GM12891 (cell line): ENCODE measurements around the gene SSC4D.
"Not testable (repeated sequence)": the region's sequence is repeated elsewhere in the genome, so short reads cannot be mapped to it uniquely, and the experiment has no call there.

Experiments
- DNase-seq: peaks from one replicate; pipeline ENCODE4 v3.0.0; 2011; ENCODE audit warnings: low spot score; ENCODE audit not compliant: insufficient read length
- FAIRE-seq: peaks from 2 replicates; lab custom pipeline; 2011; peaks lifted over from hg19 to GRCh38; lab: Jason Lieb, UNC
- PAX5 ChIP-seq: IDR thresholded peaks from 2 replicates; pipeline ENCODE4 v1.6.1; 2011; ENCODE audit warnings: low read length, moderate library complexity, mild to moderate bottlenecking; ENCODE audit not compliant: insufficient read depth, severe bottlenecking
- POLR2A ChIP-seq: IDR thresholded peaks from 2 replicates; pipeline ENCODE4 v1.6.1; 2011; ENCODE audit warnings: low read depth, low read length, control low read depth
- POLR2AphosphoS5 ChIP-seq: IDR thresholded peaks from 2 replicates; pipeline ENCODE4 v1.6.1; 2011; ENCODE audit warnings: low read depth, low read length, control low read depth
- POU2F2 ChIP-seq: IDR thresholded peaks from 2 replicates; pipeline ENCODE4 v1.6.1; 2011; ENCODE audit warnings: low read depth, mild to moderate bottlenecking, control low read depth, low read length, moderate library complexity
- SPI1 ChIP-seq: IDR thresholded peaks from 2 replicates; pipeline ENCODE4 v1.6.1; 2011; ENCODE audit warnings: low read depth, low read length, control low read depth
- TAF1 ChIP-seq: IDR thresholded peaks from 2 replicates; pipeline ENCODE4 v1.6.1; 2011; ENCODE audit warnings: low read depth, low read length, control low read depth

SSC4D gene

DNA sequence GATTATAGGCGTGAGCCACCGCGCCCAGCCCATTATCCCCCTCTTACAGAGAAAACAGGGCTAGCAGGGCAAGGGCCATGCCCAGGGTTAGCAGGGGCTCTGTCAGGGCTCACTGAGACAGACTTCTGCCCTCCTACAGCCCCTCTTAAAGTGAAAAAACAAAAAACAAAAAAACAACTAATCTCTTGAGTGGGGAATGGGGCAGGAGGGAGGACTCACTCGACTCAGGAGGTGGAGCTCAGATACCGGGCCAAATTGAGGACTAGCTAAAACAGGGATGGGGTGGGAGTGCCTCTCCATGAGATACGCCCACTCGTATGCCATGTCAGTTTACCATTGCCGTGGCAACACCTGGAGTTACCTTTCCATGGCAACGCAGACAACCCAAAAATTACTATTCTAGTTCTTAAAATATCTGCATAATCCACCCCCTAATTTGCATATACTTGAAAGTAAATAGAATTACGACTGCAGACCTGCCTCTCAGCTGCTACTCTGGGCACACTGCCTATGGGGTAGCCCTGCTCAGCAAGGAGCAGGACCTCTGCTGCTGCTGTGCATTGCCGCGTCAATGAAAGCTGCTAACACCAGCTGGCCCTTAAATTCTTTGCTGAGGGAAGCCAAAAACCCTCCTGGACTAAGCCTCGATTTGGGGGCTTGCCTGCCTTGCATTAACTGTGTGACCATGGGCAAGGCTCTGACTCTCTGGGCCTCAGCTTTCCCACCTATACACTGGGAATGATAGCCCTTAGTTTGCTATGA, 13.4 kb downstream of the SSC4D start:
- peak; percentile 69; the same call in 1 of the 2 replicates for TF ChIP-seq POU2F2
- no peak for TF ChIP-seq POLR2AphosphoS5
- DNase-seq (no peak), FAIRE-seq (no peak)

DNA sequence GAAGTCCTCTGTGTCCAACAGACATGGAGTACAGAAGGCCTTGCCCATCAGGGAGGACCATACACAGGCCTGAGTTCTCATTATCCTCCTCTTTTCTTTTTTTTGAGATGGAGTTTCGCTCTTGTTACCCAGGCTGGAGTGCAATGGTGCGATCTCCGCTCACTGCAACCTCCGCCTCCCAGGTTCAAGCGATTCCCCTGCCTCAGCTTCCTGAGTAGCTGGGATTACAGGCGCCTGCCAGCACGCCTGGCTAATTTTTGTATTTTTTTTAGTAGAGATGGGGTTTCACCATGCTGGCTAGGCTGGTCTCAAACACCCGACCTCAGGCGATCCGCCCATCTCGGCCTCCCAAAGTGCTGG, 13.9 kb downstream of the SSC4D start:
- DNase-seq, FAIRE-seq: not testable (repeated sequence)

DNA sequence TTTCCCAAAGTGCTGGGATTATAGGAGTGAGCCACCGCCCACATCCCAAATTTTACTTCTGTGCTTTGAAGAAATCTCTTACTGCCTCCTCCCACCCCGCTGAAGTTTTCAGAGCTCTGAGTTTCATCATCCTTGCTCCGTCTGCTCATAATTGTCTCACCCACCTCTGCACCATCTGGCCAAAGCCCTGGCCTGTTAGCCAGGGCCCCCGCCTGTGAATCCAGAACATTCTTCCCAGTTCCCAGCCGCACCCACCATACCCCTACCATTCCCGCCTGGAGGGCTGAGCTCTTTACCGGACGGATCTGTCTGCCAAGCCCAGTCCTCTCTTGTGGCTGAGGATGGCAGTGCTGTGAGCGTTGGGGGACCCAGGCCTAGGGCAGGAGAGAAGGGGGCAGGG, 14.5 kb downstream of the SSC4D start:
- no peak for FAIRE-seq
- DNase-seq: no peak
- TF ChIP-seq SPI1 (no peak), PAX5 (no peak), POU2F2 (no peak), POLR2AphosphoS5 (no peak), TAF1 (no peak)

DNA sequence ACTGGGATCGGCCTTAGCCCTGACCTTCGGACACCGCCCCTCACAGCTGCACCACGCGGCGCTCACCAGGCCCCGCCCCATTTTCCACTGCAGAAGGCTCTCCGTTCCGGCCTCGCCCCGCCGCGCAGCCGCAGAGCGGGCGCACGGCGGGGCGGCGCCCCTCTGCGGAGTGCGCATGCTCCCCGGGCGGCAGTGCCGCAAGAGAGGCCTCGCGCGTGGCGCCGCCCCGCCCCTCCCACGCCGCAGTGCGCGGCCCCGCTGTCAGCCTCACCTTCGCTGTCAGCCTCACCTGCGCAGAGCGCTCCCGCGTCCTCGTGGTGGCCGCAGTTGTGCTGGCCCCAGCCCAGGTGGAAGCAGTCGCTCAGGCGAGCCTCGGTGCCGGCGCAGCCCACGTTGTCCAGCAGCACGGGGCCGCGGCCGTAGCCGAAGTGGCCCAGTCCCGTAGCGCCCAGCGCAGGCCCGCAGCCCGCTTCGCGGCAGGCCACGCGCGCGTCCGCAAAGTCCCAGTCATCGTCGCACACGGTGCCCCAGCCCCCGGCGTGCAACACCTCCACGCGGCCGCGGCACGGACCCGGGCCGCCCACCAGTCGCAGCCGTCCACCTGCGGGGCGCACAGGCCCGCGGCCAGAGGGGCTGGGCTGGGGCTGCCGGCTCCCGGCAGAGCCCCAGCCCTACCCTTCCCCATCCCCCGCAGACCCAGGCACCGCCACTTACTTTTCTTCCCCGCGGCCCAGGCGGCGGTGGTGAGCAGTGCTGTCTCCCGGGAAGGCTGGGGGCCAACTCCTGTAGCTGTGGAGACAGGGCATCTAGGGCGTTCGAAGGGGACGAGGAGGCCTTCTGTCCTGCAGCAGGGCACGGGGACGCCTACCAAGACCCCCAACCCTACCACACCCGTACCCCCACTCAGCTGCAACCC, 16.1 kb downstream of the SSC4D start:
- DNase-seq: peak; percentile 98
- no peak for TF ChIP-seq POU2F2
- peak; percentile 32; the same call in 1 of the 2 replicates for TF ChIP-seq POLR2A
- peak; percentile 83 for FAIRE-seq

DNA sequence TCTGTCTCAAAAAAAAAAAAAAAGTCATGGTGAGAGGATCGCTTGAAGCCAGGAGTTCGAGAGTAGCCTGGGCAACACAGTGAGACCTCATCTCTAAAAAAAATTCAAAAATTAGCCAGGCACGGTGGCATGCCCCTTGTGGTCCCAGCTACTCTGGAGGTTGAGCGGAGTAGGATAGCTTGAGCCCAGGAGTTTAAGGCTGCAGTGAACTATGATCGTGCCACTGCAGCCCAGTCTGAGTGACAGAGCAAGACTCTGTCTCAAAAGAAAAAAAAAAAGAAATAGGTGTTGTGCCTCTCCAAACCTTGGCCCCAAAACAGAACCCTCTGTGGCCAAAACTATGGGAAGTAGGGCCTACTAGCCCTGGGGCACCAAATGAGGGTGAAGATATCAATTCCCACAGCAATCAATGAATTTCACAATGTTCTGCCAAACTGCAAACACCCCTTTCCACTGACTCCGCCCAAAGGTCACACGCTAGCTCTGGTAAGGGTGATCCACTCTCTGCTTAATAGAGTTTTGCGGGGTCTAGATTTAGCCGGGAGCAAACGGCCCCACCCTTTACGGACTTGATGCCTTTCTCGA, 16.9 kb downstream of the SSC4D start:
- DNase-seq: no peak

DNA sequence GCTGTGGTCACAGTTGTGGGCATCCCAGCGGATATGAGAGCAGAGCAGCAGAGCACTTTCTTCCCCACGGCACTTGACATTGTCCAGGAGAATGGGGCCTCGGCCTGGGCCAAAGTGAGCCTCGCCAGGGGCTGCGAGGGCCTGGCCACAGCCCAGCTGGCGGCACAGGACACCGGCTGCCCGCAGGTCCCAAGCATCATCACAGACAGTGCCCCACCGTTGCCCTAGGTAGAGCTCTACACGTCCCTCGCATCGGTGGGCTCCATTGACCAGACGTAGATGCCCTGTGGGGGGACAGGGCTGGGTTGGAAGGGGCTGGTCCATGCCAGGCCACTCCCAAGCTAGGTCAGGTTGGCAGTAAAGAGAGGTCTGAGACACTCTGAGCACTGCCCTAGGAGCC, 19.4 kb downstream of the SSC4D start:
- no peak for TF ChIP-seq POLR2A
- TF ChIP-seq PAX5: no peak
- DNase-seq: no peak
- FAIRE-seq: no peak

More for the DNA sequence above, 16.9 kb downstream of the SSC4D start:
- TF ChIP-seq SPI1: no peak
- TF ChIP-seq POU2F2: no peak
- no peak for TF ChIP-seq PAX5
- TF ChIP-seq POLR2A: no peak
- no peak for TF ChIP-seq TAF1
- no peak for TF ChIP-seq POLR2AphosphoS5
- FAIRE-seq: no peak

DNA sequence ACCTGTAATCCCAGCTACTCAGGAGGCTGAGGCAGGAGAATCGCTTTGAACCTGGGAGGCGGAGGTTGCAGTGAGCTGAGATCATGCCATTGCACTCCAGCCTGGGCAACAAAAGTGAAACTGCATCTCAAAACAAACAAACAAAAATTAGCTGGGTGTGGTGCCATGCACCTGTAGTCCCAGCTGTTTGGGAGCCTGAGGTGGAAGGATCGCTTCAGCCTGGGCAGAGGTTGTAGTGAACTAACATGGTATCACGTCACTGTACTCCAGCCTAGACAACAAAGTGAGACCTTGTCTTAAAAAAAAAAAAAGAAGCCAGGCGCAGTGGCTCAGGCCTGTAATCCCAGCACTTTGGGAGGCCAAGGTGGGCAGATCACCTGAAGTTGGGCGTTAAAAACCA, 21.7 kb downstream of the SSC4D start:
- not testable (repeated sequence) for FAIRE-seq, DNase-seq

DNA sequence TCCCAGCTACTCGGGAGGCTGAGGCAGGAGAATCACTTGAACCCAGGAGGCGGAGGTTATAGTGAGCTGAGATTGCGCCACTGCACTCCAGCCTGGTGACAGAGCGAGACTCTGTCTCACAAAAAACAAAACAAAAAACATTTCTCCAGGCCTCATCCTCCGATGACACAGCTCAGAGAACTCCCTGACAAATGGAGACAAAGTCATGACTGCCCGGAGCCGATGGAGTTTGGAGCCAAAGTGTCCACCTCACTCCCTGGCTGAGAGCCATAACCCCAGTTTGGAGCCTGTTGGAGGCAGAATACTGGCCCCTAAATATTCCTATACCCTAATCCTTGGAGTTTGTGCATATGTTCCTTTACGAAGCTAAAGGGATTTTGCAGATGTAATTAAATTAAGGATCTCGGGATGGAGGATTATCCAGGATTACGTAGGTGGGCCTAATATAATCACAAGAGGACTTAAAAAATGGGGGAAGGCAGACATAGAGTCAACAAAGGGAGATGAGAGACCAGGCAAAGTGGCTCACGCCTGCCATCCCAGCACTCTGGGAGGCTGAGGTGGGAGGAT, 22.7 kb downstream of the SSC4D start:
- DNase-seq: no peak
- no peak for FAIRE-seq
- no peak for TF ChIP-seq PAX5

DNA sequence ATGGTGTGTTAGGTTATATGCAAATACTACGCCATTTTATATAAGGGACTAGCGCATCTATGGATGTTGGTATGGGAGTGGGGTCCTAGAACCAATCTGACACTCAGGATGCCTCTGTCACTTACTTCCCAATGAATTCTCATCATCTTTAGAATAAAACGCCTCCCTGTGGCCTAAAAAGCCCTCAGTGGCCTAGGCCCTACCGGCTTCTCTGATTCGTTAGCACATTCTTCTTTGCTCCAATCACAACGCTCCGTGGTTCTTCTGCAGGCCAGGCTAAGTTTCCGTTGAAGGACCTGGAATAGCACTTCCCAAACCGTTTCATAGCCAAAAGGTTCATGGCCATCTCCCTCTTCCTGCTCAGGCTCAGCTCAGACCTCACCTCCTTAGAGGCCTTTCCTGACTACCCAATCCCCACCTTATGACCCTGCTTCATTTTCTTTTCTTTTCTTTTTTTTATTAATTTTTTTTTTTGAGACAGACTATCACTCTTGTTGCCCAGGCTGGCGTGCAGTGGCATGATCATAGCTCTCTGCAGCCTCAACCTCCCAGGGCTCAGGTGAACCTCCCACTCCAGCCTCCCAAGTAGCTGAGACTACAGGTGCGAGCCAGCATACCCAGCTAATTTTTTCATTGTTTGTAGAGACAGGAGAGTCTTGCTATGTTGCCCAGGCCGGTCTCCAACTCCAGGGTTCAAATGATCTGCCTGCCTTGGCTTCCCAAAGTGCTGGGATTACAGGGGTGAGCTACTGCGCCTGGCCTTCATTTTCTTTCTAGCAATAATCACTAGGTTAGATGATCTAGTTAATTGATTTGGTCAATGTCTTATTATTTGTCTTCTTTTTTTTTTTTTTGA, 26.2 kb downstream of the SSC4D start:
- no peak for DNase-seq
- no peak for FAIRE-seq
- TF ChIP-seq POLR2AphosphoS5 (no peak), TAF1 (no peak), POLR2A (no peak), POU2F2 (no peak), SPI1 (no peak), PAX5 (no peak)

DNA sequence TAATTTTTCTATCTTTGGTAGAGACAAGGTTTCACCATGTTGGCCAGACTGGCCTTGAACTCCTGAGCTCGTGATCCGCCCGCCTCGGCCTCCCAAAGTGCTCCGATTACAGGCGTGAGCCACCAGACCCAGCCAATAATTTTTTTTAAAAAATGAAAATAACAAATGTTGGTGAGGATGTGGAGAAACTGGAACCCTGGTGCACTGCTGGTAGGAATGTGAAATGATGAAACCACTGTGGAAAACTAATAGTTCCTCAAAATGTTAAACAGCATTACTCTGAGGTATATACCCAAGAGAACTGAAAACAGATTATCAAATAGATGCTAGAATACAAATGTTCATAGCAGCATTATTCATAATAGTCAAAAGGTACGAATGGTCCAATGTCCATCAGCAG, 27.7 kb downstream of the SSC4D start:
- TF ChIP-seq PAX5 (no peak), POLR2A (no peak), POU2F2 (no peak), SPI1 (no peak), POLR2AphosphoS5 (no peak), TAF1 (no peak)
- DNase-seq (no peak), FAIRE-seq (no peak)
